K562 (cell line): ENCODE results near the gene MAP3K20. TPM values are rescaled to one million over a fixed set of nuclear protein-coding genes. Genes with fewer than 3 reads are reported as not detected.
A peak's percentile ranks its signal among the peaks of the same experiment; 100 is the strongest.

ENCODE experiments used
- ARID3B ChIP-seq: fragments of 250-450 bp; sonication (Bioruptor Pico); IDR thresholded peaks from 2 replicates; pipeline ENCODE4 v1.4.0; 2020; ENCODE audit warnings: borderline replicate concordance
- E2F1 ChIP-seq: sonication (generic); formaldehyde crosslinking; IDR thresholded peaks from 2 replicates; pipeline ENCODE4 v1.8.1; 2023; ENCODE audit warnings: mild to moderate bottlenecking, missing genetic modification reagents, moderate library complexity
- GTF2F1 ChIP-seq: IDR thresholded peaks from 2 replicates; pipeline ENCODE4 v1.6.1; 2011; ENCODE audit warnings: low read depth, low read length, improper control_type of control experiment
- HNRNPL ChIP-seq: fragments of 200-400 bp; formaldehyde crosslinking; IDR thresholded peaks from 2 replicates; pipeline ENCODE4 v1.6.1; 2017; ENCODE audit warnings: low read depth, mild to moderate bottlenecking, low read length
- MTA3 ChIP-seq: fragments of 450-650 bp; formaldehyde crosslinking; IDR thresholded peaks from 2 replicates; pipeline ENCODE4 v1.6.1; 2017; ENCODE audit warnings: mild to moderate bottlenecking, borderline replicate concordance
- PML ChIP-seq: IDR thresholded peaks from 2 replicates; pipeline ENCODE4 v1.6.1; 2012; ENCODE audit warnings: low read length, inconsistent platforms
- RBFOX2 ChIP-seq: fragments of 200-400 bp; formaldehyde crosslinking; IDR thresholded peaks from 2 replicates; pipeline ENCODE4 v1.6.1; 2017; ENCODE audit warnings: low read depth, mild to moderate bottlenecking, low read length, moderate library complexity
- SETDB1 ChIP-seq: IDR thresholded peaks from one replicate; pipeline ENCODE4 v1.6.1; 2012; ENCODE audit warnings: low read length, control low read depth, inconsistent platforms
- SRF ChIP-seq, 2 experiments: fragments of 250-450, 450-650 bp in 1 of 2; sonication (Bioruptor Pico) in 1 of 2; sonication (generic) in 1 of 2; formaldehyde crosslinking; IDR thresholded peaks; 2 replicates each; pipeline versions ENCODE4 v1.5.0 to v1.5.1; 2020 to 2022; ENCODE audit warnings: mild to moderate bottlenecking in 1 of 2, missing genetic modification reagents in 1 of 2
- YY1 ChIP-seq, 3 experiments: IDR thresholded peaks; 2 replicates each; pipeline ENCODE4 v1.6.1; 2011; ENCODE audit warnings: low read length in 2 of 3, mild to moderate bottlenecking in 2 of 3, moderate library complexity in 2 of 3, borderline replicate concordance in 1 of 3, control low read depth in 1 of 3, low read depth in 1 of 3; ENCODE audit not compliant: insufficient read depth in 3 of 3, insufficient replicate concordance in 2 of 3, control insufficient read depth in 1 of 3, insufficient read length in 1 of 3; ENCODE audit errors: extremely low read depth in 1 of 3
- polyA plus RNA-seq, 8 experiments: library from polyadenylated mRNA; depleted of rRNA in 4 of 8; stranded (reverse) in 5 of 8; unstranded in 3 of 8; fragments of >200 nt; fragmentation: Nextera tagmentation in 2 of 8; fragmentation: Illumina TruSeq in 1 of 8; extraction: Ambion mirVana in 2 of 8; extraction: Trizol in 1 of 8; gene quantifications; 2 replicates each; pipeline versions ENCODE4 v1.2.1 to v1.2.3, GENCODE V29; 2011 to 2014; ENCODE audit warnings: inconsistent platforms in 1 of 8, missing spikeins in 1 of 8
- total RNA-seq, 7 experiments: library from RNA; depleted of rRNA in 6 of 7; stranded (reverse); fragments of >200 nt in 6 of 7; fragmentation: Illumina TruSeq in 2 of 7; extraction: Trizol in 2 of 7; gene quantifications; 2 replicates each; pipeline versions ENCODE4 v1.2.1 to v1.2.3, GENCODE V29; 2011 to 2021; ENCODE audit warnings: low replicate concordance in 1 of 7
- TF ChIP-seq, protein P1 (sequence below): fragments of 250-450 bp; sonication (Bioruptor Pico); IDR thresholded peaks from 2 replicates; pipeline ENCODE4 v1.4.0; 2020
- TF ChIP-seq, protein P2 (sequence below), 3 experiments: fragments of 200-800 bp in 1 of 3; sonication (Bioruptor generic) in 1 of 3; sonication (generic) in 1 of 3; formaldehyde crosslinking in 1 of 3; IDR thresholded peaks; 2 replicates each; pipeline versions ENCODE4 v1.6.1 to v1.8.0; 2016 to 2022; ENCODE audit warnings: mild to moderate bottlenecking in 2 of 3, missing compliant biosample characterization in 2 of 3, missing genetic modification characterization in 2 of 3, missing genetic modification reagents in 1 of 3

Gene MAP3K20
- total and polyA plus RNA-seq, 9 of the 15 experiments (the other 6 are each of a cell fraction or from before 2014, with no cell fraction given) = 9.8 to 34.2 (median 27.3) TPM

DNA sequence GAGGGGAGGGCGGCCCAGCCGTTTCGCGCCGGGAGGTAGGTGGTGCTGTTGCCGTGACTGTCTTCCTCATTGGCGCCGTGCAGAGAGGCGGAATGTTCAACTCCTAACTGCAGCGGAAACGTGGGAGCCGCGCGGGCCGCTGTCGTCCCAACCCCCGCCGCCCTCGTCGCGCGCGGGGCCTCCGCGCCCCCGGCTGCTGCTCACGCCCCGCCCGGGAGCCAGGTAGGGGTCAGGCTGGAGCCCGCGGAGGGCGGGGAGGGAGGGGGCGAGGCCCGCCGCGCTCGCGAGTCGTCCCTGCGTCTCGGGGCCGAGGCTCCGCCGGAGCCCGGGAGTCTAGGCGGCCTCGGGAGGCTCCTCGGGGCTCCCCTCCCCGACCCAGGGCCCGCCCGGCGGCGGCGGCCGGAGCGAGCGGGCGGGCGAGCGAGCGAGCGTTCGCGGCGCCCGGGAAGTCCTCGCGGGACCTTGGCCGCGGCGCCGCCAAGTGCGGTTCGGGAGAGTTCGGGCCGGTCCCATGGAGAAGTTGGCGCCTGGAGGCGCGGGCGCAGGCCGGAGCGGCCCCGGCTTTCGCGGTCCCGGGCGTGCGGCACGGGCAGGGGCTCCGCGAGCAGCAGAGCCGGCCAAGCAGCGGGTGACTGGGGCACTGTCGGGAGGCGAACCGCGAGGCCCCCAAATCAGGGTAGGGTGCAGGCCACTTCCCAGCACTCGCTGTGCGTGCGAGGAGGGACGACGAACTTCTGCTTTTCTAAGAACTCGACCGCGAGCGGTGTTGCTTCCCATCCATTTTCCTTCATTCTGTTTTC lies at the start of gene MAP3K20 (continued):
- peak in 1 of 2 experiments; percentile 38; a peak in 1 of 4 replicates for TF ChIP-seq SRF (CRISPR knock-in tag; IDR thresholded peaks at IDR 0.05)
- TF ChIP-seq, protein P1, sequence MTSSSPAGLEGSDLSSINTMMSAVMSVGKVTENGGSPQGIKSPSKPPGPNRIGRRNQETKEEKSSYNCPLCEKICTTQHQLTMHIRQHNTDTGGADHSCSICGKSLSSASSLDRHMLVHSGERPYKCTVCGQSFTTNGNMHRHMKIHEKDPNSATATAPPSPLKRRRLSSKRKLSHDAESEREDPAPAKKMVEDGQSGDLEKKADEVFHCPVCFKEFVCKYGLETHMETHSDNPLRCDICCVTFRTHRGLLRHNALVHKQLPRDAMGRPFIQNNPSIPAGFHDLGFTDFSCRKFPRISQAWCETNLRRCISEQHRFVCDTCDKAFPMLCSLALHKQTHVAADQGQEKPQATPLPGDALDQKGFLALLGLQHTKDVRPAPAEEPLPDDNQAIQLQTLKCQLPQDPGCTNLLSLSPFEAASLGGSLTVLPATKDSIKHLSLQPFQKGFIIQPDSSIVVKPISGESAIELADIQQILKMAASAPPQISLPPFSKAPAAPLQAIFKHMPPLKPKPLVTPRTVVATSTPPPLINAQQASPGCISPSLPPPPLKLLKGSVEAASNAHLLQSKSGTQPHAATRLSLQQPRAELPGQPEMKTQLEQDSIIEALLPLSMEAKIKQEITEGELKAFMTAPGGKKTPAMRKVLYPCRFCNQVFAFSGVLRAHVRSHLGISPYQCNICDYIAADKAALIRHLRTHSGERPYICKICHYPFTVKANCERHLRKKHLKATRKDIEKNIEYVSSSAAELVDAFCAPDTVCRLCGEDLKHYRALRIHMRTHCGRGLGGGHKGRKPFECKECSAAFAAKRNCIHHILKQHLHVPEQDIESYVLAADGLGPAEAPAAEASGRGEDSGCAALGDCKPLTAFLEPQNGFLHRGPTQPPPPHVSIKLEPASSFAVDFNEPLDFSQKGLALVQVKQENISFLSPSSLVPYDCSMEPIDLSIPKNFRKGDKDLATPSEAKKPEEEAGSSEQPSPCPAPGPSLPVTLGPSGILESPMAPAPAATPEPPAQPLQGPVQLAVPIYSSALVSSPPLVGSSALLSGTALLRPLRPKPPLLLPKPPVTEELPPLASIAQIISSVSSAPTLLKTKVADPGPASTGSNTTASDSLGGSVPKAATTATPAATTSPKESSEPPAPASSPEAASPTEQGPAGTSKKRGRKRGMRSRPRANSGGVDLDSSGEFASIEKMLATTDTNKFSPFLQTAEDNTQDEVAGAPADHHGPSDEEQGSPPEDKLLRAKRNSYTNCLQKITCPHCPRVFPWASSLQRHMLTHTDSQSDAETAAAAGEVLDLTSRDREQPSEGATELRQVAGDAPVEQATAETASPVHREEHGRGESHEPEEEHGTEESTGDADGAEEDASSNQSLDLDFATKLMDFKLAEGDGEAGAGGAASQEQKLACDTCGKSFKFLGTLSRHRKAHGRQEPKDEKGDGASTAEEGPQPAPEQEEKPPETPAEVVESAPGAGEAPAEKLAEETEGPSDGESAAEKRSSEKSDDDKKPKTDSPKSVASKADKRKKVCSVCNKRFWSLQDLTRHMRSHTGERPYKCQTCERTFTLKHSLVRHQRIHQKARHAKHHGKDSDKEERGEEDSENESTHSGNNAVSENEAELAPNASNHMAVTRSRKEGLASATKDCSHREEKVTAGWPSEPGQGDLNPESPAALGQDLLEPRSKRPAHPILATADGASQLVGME = no peak
- peak in 2 of 3 experiments; percentile 55 to 66 for TF ChIP-seq YY1 (IDR thresholded peaks at IDR 0.05; ENCODE audit: borderline replicate concordance in 1 of 3, control insufficient read depth in 1 of 3, extremely low read depth in 1 of 3, insufficient read depth in 3 of 3, insufficient read length in 1 of 3, insufficient replicate concordance in 2 of 3, low read depth in 1 of 3, low read length in 2 of 3)
- TF ChIP-seq, protein P2, sequence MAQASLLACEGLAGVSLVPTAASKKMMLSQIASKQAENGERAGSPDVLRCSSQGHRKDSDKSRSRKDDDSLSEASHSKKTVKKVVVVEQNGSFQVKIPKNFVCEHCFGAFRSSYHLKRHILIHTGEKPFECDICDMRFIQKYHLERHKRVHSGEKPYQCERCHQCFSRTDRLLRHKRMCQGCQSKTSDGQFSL (CRISPR knock-in tag; IDR thresholded peaks at IDR 0.05) = peak; percentile 74; the same call in 1 of the 2 replicates
- TF ChIP-seq, protein P2 (tag; IDR thresholded peaks at IDR 0.05) = peak in 1 of 2 experiments; percentile 6; a peak in 1 of 4 replicates
- TF ChIP-seq HNRNPL = peak; percentile 64
- no peak for TF ChIP-seq PML
- no peak for TF ChIP-seq SETDB1
- TF ChIP-seq ARID3B (CRISPR knock-in tag) = no peak
- TF ChIP-seq GTF2F1 = no peak
- TF ChIP-seq E2F1 (CRISPR knock-in tag) = peak; percentile 57; the same call in 1 of the 2 replicates
- TF ChIP-seq RBFOX2 = peak; percentile 93
- peak; percentile 16; the same call in 1 of the 2 replicates for TF ChIP-seq MTA3
